Breast epithelium (tissue), 3 donors: ENCODE results near the gene SYTL1.

ENCODE experiments used
- POLR2AphosphoS5 ChIP-seq, 3 donors: sonication (generic); formaldehyde crosslinking; IDR thresholded peaks; one replicate each; pipeline ENCODE4 v1.6.1; 2017; ENCODE audit warnings: antibody characterized with exemption in 3 of 3
- TF ChIP-seq, protein P1 (sequence below), 3 donors: fragments of 450-650 bp; IDR thresholded peaks; one replicate each; pipeline ENCODE4 v1.5.1; 2016 to 2017; ENCODE audit warnings: antibody characterized with exemption in 3 of 3, mild to moderate bottlenecking in 3 of 3, moderate library complexity in 3 of 3

DNA sequence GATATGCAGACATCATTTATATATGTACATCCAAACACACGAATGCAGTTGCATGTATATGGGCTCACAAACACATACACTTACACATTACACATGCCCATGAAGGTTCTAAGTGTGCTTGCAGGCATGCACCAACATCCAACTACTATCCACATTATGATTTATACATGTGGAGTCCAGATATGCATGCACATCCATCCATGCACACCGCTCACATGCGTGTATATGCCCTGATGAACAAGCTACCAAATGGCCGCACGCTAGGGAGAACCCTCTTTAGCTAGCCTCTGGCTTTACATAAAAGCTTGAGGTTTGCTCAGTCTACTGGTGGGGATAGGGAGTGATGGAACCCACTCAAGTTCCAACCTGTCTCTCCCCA is 59.1 kb downstream of the SYTL1 start:
- no peak for TF ChIP-seq POLR2AphosphoS5 (IDR thresholded peaks at IDR 0.05)
- TF ChIP-seq, protein P1, sequence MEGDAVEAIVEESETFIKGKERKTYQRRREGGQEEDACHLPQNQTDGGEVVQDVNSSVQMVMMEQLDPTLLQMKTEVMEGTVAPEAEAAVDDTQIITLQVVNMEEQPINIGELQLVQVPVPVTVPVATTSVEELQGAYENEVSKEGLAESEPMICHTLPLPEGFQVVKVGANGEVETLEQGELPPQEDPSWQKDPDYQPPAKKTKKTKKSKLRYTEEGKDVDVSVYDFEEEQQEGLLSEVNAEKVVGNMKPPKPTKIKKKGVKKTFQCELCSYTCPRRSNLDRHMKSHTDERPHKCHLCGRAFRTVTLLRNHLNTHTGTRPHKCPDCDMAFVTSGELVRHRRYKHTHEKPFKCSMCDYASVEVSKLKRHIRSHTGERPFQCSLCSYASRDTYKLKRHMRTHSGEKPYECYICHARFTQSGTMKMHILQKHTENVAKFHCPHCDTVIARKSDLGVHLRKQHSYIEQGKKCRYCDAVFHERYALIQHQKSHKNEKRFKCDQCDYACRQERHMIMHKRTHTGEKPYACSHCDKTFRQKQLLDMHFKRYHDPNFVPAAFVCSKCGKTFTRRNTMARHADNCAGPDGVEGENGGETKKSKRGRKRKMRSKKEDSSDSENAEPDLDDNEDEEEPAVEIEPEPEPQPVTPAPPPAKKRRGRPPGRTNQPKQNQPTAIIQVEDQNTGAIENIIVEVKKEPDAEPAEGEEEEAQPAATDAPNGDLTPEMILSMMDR (IDR thresholded peaks at IDR 0.05), result no peak
